Measurements from ENCODE around the gene ZFP90.

- TF ChIP-seq CTCF (IDR thresholded peaks at IDR 0.05) = no peak
- no peak for TF ChIP-seq POLR2A (IDR thresholded peaks at IDR 0.05)
These were observed 32.6 kb upstream of the ZFP90 start for GRCh38 chr16:68506331-68507053.
